SH-SY5Y (cell line): ENCODE data around the gene LRRC74A.

ENCODE experiments used
- GATA2 ChIP-seq: IDR thresholded peaks from 2 replicates; pipeline ENCODE4 v1.6.1; 2011; ENCODE audit warnings: mild to moderate bottlenecking, low read depth, low read length
- GATA3 ChIP-seq: IDR thresholded peaks from 2 replicates; pipeline ENCODE4 v1.6.1; 2011; ENCODE audit warnings: low read depth, mild to moderate bottlenecking, low read length, moderate library complexity

Gene LRRC74A

DNA sequence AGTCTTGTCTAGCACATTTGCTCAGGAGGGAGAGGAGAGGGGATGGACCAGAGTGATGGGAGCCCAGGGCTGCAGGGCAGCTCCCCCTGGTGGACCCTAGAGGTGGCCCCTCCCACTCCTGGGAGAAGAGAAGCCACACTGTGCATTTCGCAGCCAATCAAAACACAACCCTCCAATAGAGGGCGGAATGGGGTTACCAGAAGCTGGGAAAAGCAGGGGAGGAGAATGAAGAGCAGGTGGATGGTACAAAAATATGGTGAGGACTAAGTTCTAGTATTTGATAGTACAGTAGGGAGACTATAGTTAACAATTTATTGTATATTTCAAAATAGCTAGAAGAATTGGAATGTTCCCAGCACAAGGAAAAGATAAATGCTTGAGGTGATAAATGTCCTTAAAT is 41.3 kb upstream of the LRRC74A start:
- TF ChIP-seq GATA2 (no peak), GATA3 (no peak)

DNA sequence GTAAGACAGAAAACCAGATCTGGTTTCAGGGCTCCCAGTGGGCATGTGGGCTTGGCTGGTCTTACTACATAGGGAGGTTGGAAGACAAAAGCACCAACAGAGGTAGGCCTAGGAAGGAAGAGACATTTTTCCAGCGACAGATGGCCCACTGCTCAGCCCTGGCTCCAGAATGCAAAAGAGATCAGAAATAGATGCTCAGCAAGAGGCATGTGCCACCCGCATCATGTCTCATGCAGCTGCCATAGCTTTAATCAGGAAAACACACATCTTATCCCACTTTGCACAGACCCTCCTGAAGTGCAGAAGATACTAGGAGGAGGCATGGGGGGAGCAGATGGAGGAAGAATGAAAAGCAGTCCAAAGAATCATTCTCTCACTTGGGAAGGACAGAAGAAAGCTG is 39.6 kb upstream of the LRRC74A start:
- TF ChIP-seq GATA2 (no peak), GATA3 (no peak)

DNA sequence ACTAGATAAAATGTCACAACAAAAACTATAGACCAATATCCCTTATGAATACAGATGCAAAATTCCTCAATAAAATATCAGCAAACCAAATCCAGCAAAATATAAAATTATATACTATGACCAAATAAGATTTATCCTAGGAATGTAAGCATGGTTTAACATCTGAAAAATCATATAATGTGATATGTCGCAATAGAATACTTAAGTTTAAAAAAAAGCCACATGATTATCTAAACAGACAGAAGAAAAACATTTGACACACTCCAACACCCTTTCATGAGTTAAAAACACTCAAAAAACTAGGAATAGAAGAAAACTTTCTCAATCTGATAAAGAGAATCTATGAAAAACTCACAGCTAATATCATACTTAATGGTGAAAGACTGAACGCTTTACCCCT is 33.8 kb upstream of the LRRC74A start:
- no peak for TF ChIP-seq GATA2
- TF ChIP-seq GATA3, result no peak

DNA sequence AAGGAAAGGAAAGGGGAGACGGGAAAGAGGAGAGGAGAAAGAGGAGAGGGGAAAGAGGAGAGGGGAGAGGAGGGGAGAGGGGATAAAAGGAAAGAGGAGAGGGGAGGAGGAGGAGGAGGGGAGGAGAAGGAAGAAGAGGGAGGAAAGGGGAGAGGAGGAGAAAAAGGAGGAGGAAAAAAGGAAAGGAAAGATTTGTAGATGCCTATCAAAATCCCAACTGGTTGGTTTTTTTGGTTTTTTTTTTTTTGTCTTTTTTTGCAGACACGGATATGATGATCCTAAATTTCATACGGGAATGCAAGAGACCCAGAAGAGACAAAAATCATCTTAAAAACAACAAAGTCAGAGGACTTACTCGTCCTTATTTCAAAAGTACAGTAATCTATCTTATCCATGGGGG is 32.9 kb upstream of the LRRC74A start:
- TF ChIP-seq GATA3, result no peak
- TF ChIP-seq GATA2, result no peak

DNA sequence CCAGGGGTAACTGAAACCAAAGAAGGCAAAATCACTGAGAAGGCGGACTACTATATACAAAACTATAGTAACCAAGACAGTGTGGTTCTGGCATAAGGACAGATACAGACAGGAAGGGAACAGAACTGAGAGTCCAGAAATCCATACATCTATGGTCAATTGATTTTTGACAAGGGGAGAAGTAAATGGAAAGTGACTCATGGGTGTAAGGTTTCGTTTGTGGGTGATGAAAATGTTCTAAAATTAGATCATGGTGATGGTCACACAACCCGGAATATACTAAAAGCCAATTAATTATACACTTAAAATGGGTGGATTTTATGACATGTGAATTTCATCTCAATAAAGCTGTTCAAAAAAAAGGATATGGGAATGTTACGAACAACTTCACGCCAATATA is 32.3 kb upstream of the LRRC74A start:
- TF ChIP-seq GATA2 (no peak), GATA3 (no peak)

DNA sequence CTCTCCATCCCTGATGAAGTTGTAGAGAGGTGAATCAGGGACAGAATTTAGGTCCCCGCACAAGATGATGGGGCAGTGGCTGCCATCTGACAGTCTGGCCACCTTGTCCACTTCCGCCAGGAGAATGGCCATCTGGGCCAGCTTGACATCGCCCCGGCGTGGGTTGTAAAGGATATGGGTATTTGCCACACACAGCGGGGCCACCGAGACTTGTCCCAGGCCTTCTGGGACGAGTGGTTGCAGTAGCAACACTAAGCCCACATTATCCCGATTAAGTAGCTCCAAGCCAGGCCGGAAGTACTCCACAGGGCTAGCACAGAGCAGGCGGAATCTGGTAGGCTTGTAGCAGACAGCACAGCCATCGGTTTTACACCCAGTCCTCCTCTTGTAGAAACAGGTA is 19.8 kb upstream of the LRRC74A start:
- TF ChIP-seq GATA2 (no peak), GATA3 (no peak)

DNA sequence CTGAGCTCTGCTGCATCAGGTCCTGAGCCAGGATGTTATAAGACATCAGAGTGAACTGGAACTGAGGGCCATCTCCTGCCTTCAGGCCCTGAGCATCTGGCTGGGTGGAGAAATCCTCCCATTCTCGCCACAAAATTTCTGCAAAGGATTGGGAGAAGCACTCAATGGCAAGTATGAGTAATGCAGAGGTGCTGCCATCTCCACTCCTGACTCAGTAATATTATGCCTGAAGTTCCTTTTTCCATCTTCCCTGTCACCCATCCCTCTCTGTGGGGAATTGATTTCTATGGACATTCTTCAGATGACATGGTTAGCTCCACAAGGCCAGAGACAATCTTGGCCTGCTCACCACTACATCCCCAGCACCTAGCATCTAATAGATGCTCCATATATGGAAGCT is 18.2 kb upstream of the LRRC74A start:
- TF ChIP-seq GATA3 (no peak), GATA2 (no peak)

DNA sequence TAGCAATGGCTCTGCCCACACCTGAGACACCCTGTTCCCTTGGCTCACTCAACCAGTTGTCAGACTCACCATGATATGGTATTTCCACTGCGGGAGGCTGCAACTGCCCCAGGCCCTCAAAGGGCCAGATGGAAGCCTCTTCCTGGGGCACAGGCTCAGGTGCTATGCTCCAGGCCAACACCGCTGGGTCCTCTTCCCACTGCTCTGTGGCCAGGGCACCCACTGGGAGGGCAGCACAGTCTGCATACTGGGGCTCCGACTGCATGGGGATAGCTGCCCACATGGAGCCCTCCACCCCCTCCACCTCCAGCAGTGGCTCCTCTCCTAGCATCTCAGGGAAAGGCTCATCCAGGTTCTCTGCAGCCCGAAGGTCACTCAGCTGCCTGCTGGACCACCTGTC is 17.2 kb upstream of the LRRC74A start:
- no peak for TF ChIP-seq GATA3
- TF ChIP-seq GATA2, result no peak

DNA sequence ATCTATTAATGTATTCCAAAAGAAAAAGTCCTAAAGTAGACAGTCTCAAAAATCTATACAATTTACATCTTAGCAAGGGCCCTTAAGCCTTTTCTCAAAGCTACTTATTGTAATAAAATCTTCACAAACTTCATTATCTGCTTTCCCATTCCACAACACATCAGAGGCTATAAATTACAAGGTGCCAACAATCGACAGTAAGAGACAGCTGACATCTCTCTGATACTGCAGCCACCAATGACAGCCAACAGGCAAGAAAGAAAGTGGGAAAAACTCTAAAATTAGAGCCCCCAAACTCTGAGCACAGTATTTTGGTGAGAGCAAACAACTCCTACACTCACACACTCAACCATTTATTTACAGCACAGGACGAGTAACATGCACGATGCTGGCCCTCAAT is 15.7 kb upstream of the LRRC74A start:
- TF ChIP-seq GATA3, result no peak
- TF ChIP-seq GATA2, result no peak

DNA sequence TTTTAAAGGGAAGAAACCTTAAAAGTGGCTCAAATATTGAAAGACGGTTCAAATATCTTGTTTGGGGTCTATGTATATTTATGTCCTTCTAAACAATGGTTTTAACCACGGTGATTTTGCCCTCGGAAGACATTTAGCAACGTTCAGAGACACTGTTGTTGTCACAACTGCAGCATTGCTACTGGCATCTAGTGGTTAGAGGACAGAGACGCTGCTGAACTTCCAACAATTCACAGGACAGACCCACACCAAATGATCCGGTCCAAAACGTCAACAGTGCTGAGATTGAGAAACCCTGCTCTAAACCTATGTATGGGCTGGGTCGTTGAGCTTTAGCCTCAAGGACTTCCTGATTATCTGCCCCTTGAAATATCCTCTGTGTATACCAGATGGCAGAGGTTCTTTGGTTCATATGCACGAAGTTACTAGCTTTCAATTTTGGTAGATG is 15.2 kb upstream of the LRRC74A start:
- TF ChIP-seq GATA3, result no peak

DNA sequence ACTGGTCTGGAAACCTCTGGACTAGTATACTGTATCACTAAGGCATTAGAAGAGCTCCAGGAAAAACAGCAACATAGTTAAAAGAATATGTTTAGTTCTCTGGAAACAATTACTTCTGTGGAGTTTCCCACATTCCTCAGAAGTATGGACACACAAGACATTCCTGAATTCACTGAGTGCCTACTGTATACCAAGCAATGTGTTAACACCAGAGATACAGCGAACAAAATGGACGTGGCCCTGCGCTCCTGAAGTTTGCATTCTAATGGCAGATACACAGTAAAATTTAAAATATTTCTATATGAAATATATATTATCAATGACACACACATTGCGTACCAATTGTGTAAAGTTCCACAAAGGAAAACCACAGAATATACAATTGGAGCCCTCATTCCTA is 14.6 kb upstream of the LRRC74A start:
- TF ChIP-seq GATA2 (no peak), GATA3 (no peak)

DNA sequence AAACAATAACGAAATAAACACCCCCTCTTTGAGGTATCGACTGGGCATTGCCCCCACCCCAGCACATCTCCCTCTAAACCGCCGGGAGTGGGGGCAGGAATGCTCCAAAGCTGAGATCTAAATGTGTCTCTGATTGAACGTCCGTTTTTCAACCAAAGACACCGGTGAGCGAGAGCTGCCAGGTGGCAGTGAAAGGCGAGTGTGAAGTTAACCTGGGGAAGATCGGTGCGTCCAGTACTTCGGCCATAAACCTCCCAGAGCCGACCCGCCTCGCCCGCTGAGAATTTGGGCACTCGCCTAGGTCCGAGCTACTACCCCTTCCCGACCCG is 14.2 kb upstream of the LRRC74A start:
- TF ChIP-seq GATA2 (no peak), GATA3 (no peak)

DNA sequence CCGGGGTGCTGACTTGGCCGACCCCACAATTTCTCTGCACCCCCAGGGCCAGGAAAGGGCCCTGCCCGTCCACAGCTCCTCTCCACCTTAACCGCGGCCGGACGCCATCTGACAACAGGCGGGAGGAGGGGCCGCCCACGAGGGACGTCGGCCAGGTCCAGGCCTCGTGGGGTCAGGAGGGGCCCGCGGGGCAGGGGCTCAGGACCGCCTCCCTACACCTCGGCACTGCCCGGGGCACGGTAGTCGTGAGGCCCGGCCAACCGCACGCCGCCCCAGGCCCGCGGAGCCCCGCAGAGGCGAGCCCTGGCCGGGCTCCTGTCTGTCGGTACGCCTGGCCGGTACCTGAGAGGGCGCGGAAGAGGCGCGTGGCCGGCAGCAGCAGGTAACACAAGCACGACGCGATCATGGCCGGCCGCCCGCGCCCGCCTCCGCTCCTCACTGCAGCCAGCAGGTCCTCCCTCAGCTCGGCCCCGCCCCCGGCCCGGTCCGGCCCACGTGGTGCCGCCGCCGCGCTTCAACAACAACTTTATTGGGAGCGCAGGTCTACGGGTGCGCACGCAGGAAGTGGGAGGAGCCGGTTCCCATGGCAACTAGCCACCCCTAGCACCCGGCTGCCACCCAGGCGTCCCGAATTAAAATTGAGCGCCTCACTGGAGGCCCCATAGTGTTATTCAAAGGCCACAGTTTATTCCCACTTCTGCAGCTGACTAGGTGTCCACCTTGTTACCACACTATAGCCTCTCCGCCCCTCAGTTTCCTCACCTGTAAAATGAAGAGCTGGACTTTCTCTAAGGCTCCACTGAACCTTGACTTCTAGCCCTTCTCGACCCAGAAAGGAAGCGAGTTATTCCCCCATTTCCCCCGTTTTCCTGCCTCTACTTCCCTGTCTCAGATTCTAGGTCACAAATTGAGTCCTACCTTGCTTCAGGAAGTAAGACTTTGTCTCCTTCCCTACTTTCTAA is 13.5 kb upstream of the LRRC74A start, which contains the start of gene ANGEL1:
Gene ANGEL1 (minus strand): TSS at position 461 of the 962 bp plus-strand sequence. CDS start 55 bp downstream, at position 406.
- TF ChIP-seq GATA2, result no peak
- TF ChIP-seq GATA3, result no peak

DNA sequence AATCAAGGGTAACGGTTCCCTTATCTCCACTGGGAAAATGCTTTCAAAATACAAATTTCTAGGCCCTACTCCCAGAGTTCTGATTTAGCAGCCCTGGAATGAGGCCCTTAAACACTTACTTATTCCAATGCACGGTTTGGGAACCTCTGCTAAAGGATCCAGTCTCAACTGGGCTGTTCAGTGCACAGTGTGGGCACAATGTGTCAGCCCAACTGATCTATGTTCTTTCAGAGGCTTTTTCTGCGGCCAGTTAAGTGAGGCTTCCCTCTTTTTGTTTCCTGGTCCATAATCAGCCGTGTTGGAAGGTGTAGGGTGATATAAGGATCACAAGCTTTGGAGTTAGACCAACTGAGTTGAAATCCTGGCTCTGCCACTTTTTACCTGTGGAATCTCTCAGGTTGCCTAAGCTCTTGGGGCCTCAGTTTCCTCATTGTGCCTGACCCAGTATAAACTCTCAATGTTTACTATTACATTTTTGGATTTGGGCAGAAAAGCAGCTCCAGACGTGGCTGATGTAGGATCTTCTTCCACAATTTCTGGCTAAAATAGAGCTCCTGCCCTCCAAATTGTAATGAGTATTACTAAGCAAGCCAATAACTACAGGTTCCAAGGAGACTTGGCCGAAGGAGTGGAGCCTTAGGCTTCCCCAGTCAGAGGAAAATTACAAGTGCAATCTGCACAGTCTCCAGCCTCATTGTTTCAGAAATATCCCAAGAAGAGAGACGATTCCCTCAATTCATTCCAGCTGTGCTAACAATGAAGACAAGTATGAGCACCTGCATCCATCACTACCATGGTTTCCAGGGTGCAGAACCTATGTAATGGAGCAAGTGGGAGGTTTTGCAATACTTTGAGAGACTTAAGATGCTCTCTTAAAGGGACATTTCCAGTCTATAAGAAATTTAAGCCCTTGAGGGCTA is 11.2 kb upstream of the LRRC74A start:
- TF ChIP-seq GATA2 (no peak), GATA3 (no peak)
